Endometrial microvascular endothelial cells (primary cell): Measurements from ENCODE around the gene ATG13. TPM values are rescaled to one million over a fixed set of nuclear protein-coding genes. Genes with fewer than 3 reads are reported as not detected.
"Not testable (repeated sequence)": the region's sequence is repeated elsewhere in the genome, so short reads cannot be mapped to it uniquely, and the experiment has no call there.

Experiments
- in situ Hi-C: cut with HindIII; loops from 2 replicates; pipeline ENCODE4 v1.10.0; 2017; ENCODE audit warnings: low sequenced_read_pairs, low pct_unique_long_range_greater_than_20kb; ENCODE audit errors: inconsistent ontology term
- total RNA-seq: library from RNA; depleted of rRNA; stranded (reverse); fragments of >200 nt; gene quantifications from one replicate; pipeline ENCODE4 v1.2.3, GENCODE V29; 2015; ENCODE audit errors: inconsistent ontology term

ATG13 gene
- 87.7 TPM for total RNA-seq

- in situ Hi-C loops = no loop called here
Measured at GRCh38 chr11:46617134-46617971, at the start of gene ATG13, which contains the start of gene HARBI1. ATG13 (plus strand) TSS chr11:46617553; CDS start chr11:46644292, 26,739 bp downstream. HARBI1 (minus strand) TSS chr11:46617227; CDS start chr11:46616237, 990 bp downstream.

- in situ Hi-C loops = no loop called here
Measured at GRCh38 chr11:46570790-46571398, 46.5 kb upstream of the ATG13 start.

- in situ Hi-C loops = no loop called here
Measured at GRCh38 chr11:46574656-46575055, 42.7 kb upstream of the ATG13 start.

- in situ Hi-C loops = no loop called here
Measured at GRCh38 chr11:46577058-46577457, 40.3 kb upstream of the ATG13 start.

GRCh38 chr11:46582588-46582987 lies 34.8 kb upstream of the ATG13 start:
- in situ Hi-C loops = no loop called here

- in situ Hi-C loops = not testable (repeated sequence)
Measured at GRCh38 chr11:46583513-46583912, 33.8 kb upstream of the ATG13 start.

- in situ Hi-C loops = no loop called here
Measured at GRCh38 chr11:46588131-46588530, 29.2 kb upstream of the ATG13 start.

GRCh38 chr11:46588915-46589314 lies 28.4 kb upstream of the ATG13 start:
- in situ Hi-C loops = no loop called here

GRCh38 chr11:46590740-46591605 lies 26.4 kb upstream of the ATG13 start:
- in situ Hi-C loops = no loop called here

- in situ Hi-C loops = no loop called here
Measured at GRCh38 chr11:46593550-46594373, 23.6 kb upstream of the ATG13 start, which contains the start of gene AMBRA1. AMBRA1 (minus strand) TSS chr11:46594023; CDS start chr11:46548380, 45,643 bp downstream.

- in situ Hi-C loops = no loop called here
Measured at GRCh38 chr11:46594374-46594700, 23.0 kb upstream of the ATG13 start.

GRCh38 chr11:46594785-46595184 lies 22.6 kb upstream of the ATG13 start:
- in situ Hi-C loops = no loop called here

- in situ Hi-C loops = no loop called here
Measured at GRCh38 chr11:46597155-46597554, 20.2 kb upstream of the ATG13 start.

GRCh38 chr11:46597609-46598219 lies 19.6 kb upstream of the ATG13 start:
- in situ Hi-C loops = no loop called here

GRCh38 chr11:46599340-46600193 lies 17.8 kb upstream of the ATG13 start:
- in situ Hi-C loops = no loop called here

- in situ Hi-C loops = no loop called here
Measured at GRCh38 chr11:46600194-46600960, 17.0 kb upstream of the ATG13 start.

GRCh38 chr11:46601129-46601528 lies 16.2 kb upstream of the ATG13 start:
- in situ Hi-C loops = no loop called here
